ENCODE results near the gene NKX6-2.
"Not testable (repeated sequence)": the region's sequence is repeated elsewhere in the genome, so short reads cannot be mapped to it uniquely, and the experiment has no call there.

NKX6-2 gene

DNA sequence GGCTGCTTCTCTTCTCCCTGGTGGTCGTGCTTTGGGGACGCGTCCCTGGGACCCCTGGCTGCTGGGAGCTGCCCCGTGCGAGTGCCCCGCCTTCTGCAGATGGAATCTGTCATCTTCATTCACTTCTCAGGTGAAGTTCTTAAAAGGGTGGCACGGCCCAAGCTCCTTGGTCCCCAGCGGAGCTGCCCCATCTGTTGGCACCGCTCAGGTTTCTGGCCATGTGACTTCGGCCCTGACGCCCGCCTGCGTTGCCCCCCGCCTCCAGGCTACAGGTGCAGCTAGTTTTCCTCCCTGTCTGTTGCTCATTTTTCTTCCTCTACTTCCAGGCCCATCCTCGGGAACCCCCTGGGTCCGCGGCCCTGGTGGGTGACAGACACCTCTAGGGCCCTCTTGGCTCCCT is 6.8 kb upstream of the NKX6-2 start:
- Histone ChIP-seq H3K27ac (ENCODE audit: low read length) (no peak overlapping the region), H3K9ac (ENCODE audit: low read depth, low read length) (no peak overlapping the region), H2AFZ (ENCODE audit: low read depth, low read length) (no peak overlapping the region), H3K4me2 (ENCODE audit: insufficient read depth, low read length) (no peak overlapping the region), H3K79me2 (ENCODE audit: insufficient read depth, low read length) (no peaks in the 10 kb centered on the region), H3K4me3 (ENCODE audit: low read depth in 1 of 2, low read length in 2 of 2) (no peak overlapping the region), H3K9me3 (ENCODE audit: insufficient read depth, low read length, severe bottlenecking) (no peaks in the 10 kb centered on the region), H3K36me3 (ENCODE audit: insufficient read depth, low read length) (no peaks in the 10 kb centered on the region), H4K20me1 (ENCODE audit: insufficient read depth, low read length) (no peaks in the 10 kb centered on the region), H3K27me3 (ENCODE audit: insufficient read depth, low read length, poor library complexity) (no peaks in the 10 kb centered on the region), H3K4me1 (ENCODE audit: insufficient read depth, low read length) (no peaks in the 10 kb centered on the region)
- DNase-seq (no peak), ATAC-seq (ENCODE audit: insufficient read depth, low read depth) (no peak)
- TF ChIP-seq, protein P1, sequence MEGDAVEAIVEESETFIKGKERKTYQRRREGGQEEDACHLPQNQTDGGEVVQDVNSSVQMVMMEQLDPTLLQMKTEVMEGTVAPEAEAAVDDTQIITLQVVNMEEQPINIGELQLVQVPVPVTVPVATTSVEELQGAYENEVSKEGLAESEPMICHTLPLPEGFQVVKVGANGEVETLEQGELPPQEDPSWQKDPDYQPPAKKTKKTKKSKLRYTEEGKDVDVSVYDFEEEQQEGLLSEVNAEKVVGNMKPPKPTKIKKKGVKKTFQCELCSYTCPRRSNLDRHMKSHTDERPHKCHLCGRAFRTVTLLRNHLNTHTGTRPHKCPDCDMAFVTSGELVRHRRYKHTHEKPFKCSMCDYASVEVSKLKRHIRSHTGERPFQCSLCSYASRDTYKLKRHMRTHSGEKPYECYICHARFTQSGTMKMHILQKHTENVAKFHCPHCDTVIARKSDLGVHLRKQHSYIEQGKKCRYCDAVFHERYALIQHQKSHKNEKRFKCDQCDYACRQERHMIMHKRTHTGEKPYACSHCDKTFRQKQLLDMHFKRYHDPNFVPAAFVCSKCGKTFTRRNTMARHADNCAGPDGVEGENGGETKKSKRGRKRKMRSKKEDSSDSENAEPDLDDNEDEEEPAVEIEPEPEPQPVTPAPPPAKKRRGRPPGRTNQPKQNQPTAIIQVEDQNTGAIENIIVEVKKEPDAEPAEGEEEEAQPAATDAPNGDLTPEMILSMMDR (IDR thresholded peaks at IDR 0.05; ENCODE audit: borderline replicate concordance, extremely low read depth, low read length, poor library complexity, severe bottlenecking): no peak
- TF ChIP-seq EZH2 (IDR thresholded peaks at IDR 0.05; ENCODE audit: borderline replicate concordance, low read depth, low read length, severe bottlenecking): no peak

DNA sequence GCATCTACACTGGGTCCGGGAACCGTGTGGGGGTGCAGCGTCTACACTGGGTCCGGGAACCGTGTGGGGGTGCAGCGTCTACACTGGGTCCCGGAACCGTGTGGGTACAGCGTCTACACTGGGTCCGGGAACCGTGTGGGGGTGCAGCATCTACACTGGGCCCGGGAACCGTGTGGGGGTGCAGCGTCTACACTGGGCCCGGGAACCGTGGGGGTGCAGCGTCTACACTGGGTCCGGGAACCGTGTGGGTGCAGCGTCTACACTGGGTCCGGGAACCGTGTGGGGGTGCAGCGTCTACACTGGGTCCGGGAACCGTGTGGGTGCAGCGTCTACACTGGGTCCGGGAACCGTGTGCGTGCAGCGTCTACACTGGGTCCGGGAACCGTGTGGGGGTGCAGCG is 6.2 kb upstream of the NKX6-2 start:
- H3K4me1 ChIP-seq (ENCODE audit: insufficient read depth, low read length); H2AFZ ChIP-seq (ENCODE audit: low read depth, low read length); H3K36me3 ChIP-seq (ENCODE audit: insufficient read depth, low read length); H3K4me2 ChIP-seq (ENCODE audit: insufficient read depth, low read length); H3K4me3 ChIP-seq (ENCODE audit: low read depth in 1 of 2, low read length in 2 of 2); ATAC-seq (ENCODE audit: insufficient read depth, low read depth); H3K27ac ChIP-seq (ENCODE audit: low read length); H3K9ac ChIP-seq (ENCODE audit: low read depth, low read length); H4K20me1 ChIP-seq (ENCODE audit: insufficient read depth, low read length); H3K79me2 ChIP-seq (ENCODE audit: insufficient read depth, low read length); H3K27me3 ChIP-seq (ENCODE audit: insufficient read depth, low read length, poor library complexity); H3K9me3 ChIP-seq (ENCODE audit: insufficient read depth, low read length, severe bottlenecking); DNase-seq: not testable (repeated sequence)

- no peak for TF ChIP-seq EZH2 (IDR thresholded peaks at IDR 0.05; ENCODE audit: borderline replicate concordance, low read depth, low read length, severe bottlenecking)
- TF ChIP-seq, protein P1 (IDR thresholded peaks at IDR 0.05; ENCODE audit: borderline replicate concordance, extremely low read depth, low read length, poor library complexity, severe bottlenecking): no peak
- Histone ChIP-seq H3K4me1 (ENCODE audit: insufficient read depth, low read length) (no peaks in the 10 kb centered on the region), H3K27ac (ENCODE audit: low read length) (no peak overlapping the region), H3K4me3 (ENCODE audit: low read depth in 1 of 2, low read length in 2 of 2) (no peak overlapping the region), H4K20me1 (ENCODE audit: insufficient read depth, low read length) (no peaks in the 10 kb centered on the region), H3K36me3 (ENCODE audit: insufficient read depth, low read length) (no peaks in the 10 kb centered on the region), H3K27me3 (ENCODE audit: insufficient read depth, low read length, poor library complexity) (no peaks in the 10 kb centered on the region), H3K9me3 (ENCODE audit: insufficient read depth, low read length, severe bottlenecking) (peaks cover 12% of the 10 kb centered on the region), H3K79me2 (ENCODE audit: insufficient read depth, low read length) (no peaks in the 10 kb centered on the region), H2AFZ (ENCODE audit: low read depth, low read length) (no peak overlapping the region), H3K9ac (ENCODE audit: low read depth, low read length) (no peak overlapping the region), H3K4me2 (ENCODE audit: insufficient read depth, low read length) (no peak overlapping the region)
- DNase-seq (no peak), ATAC-seq (ENCODE audit: insufficient read depth, low read depth) (no peak)
Measured at GRCh38 chr10:132790934-132791829, 5.2 kb upstream of the NKX6-2 start.

DNA sequence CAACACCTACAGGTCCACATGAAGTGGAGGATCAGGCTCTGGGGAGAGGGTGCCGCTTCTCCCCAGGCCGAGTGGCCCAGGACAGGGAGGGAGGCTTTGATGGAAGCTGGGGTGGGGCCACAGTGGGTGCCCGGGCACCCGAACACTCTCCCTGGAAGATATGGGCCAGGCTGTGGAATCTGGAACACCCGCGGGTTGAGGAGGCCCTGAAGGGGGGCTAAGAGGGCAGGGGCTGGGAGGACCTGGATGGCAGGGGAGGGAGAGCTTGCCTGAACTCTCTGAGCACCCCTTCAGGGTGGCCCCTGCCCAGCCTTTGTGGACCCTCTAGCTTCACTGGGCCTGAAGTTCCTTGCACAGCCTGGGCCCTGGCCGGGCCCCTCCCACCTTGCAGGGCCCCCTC is 4.5 kb upstream of the NKX6-2 start:
- Histone ChIP-seq H3K79me2 (ENCODE audit: insufficient read depth, low read length) (no peaks in the 10 kb centered on the region), H3K4me2 (ENCODE audit: insufficient read depth, low read length) (no peak overlapping the region), H2AFZ (ENCODE audit: low read depth, low read length) (no peak overlapping the region), H3K27ac (ENCODE audit: low read length) (no peak overlapping the region), H3K4me3 (ENCODE audit: low read depth in 1 of 2, low read length in 2 of 2) (no peak overlapping the region), H3K36me3 (ENCODE audit: insufficient read depth, low read length) (no peaks in the 10 kb centered on the region), H3K9me3 (ENCODE audit: insufficient read depth, low read length, severe bottlenecking) (peaks cover 12% of the 10 kb centered on the region), H3K9ac (ENCODE audit: low read depth, low read length) (no peak overlapping the region), H3K27me3 (ENCODE audit: insufficient read depth, low read length, poor library complexity) (no peaks in the 10 kb centered on the region), H3K4me1 (ENCODE audit: insufficient read depth, low read length) (no peaks in the 10 kb centered on the region), H4K20me1 (ENCODE audit: insufficient read depth, low read length) (no peaks in the 10 kb centered on the region)
- ATAC-seq (ENCODE audit: insufficient read depth, low read depth) (peak; percentile 20; the same call in 1 of the 3 replicates), DNase-seq (no peak)
- TF ChIP-seq, protein P1 (IDR thresholded peaks at IDR 0.05; ENCODE audit: borderline replicate concordance, extremely low read depth, low read length, poor library complexity, severe bottlenecking): no peak
- no peak for TF ChIP-seq EZH2 (IDR thresholded peaks at IDR 0.05; ENCODE audit: borderline replicate concordance, low read depth, low read length, severe bottlenecking)
